Stomach (tissue), 9 donors: ENCODE measurements around the gene PRPS1. TPM values are rescaled to one million over a fixed set of nuclear protein-coding genes. Genes with fewer than 3 reads are reported as not detected.
"Not testable (repeated sequence)": the region's sequence is repeated elsewhere in the genome, so short reads cannot be mapped to it uniquely, and the experiment has no call there.

ENCODE experiments used
- DNase-seq, 2 donors: peaks; one replicate each; pipeline versions ENCODE4 v3.0.0 to v3.0.0-alpha.2; 2013 to 2019
- H3K27ac ChIP-seq, 5 donors: fragments of 200-600 bp in 4 of 5; sonication (generic) in 4 of 5; one replicate each; pipeline ENCODE4 v1.5.1; 2013 to 2019; ENCODE audit warnings: mild to moderate bottlenecking in 1 of 5, moderate library complexity in 1 of 5
- H3K27me3 ChIP-seq, 3 donors: fragments of 200-600 bp; sonication (generic); one replicate each; pipeline ENCODE4 v1.5.1; 2017 to 2019; ENCODE audit warnings: mixed run types in 1 of 3
- H3K36me3 ChIP-seq, 4 donors: fragments of 200-600 bp; sonication (generic); 1 replicate in 3 of 4; 2 replicates in 1 of 4; pipeline ENCODE4 v1.5.1; 2016 to 2019
- H3K4me1 ChIP-seq, 4 donors: fragments of 200-600 bp; sonication (generic); one replicate each; pipeline ENCODE4 v1.5.1; 2016 to 2019
- H3K4me3 ChIP-seq, 4 donors: fragments of 200-600 bp; sonication (generic) in 3 of 4; one replicate each; pipeline ENCODE4 v1.5.1; 2016 to 2019; ENCODE audit warnings: mild to moderate bottlenecking in 1 of 4
- H3K9me3 ChIP-seq, 4 donors: fragments of 200-600 bp; sonication (generic); one replicate each; pipeline ENCODE4 v1.5.1; 2016 to 2019
- EP300 ChIP-seq: sonication (generic); formaldehyde crosslinking; IDR thresholded peaks from one replicate; pipeline ENCODE4 v1.6.1; 2017; ENCODE audit warnings: antibody characterized with exemption
- POLR2A ChIP-seq, 4 donors: fragments of 450-650 bp; IDR thresholded peaks; one replicate each; pipeline ENCODE4 v1.6.1; 2016; ENCODE audit warnings: antibody characterized with exemption in 4 of 4, control low read depth in 2 of 4, mild to moderate bottlenecking in 1 of 4, moderate library complexity in 1 of 4
- POLR2AphosphoS5 ChIP-seq, 3 donors: sonication (generic); formaldehyde crosslinking; IDR thresholded peaks; one replicate each; pipeline ENCODE4 v1.6.1; 2016; ENCODE audit warnings: antibody characterized with exemption in 3 of 3
- WGBS, 5 donors: extraction: QIAGEN DNeasy Blood & Tissue Kit in 3 of 5; methylation state at CpG; one replicate each; pipeline versions ENCODE4 v1.1.5 to v1.1.7; 2013 to 2018; 5-methylcytosine and 5-hydroxymethylcytosine counted together
- intact Hi-C: fragments of 100-400 bp; cut with DNase I; formaldehyde crosslinking; loops from one replicate; pipeline ENCODE4 v1.15.1; 2023; ENCODE audit warnings: low total_unique reads
- polyA plus RNA-seq, 3 donors: library from polyadenylated mRNA; stranded (reverse); fragments of 200-250 nt; gene quantifications; one replicate each; pipeline ENCODE4 v1.2.3, GENCODE V29; 2013
- total RNA-seq, 5 donors: library from RNA; depleted of rRNA; stranded (reverse); fragments of >200 nt; gene quantifications; one replicate each; pipeline versions ENCODE4 v1.1.0 to v1.2.3, GENCODE V29; 2014 to 2016
- TF ChIP-seq, protein P1 (sequence below), 7 experiments: fragments of 450-650 bp in 4 of 7; fragments of 200-600 bp in 3 of 7; sonication (generic) in 3 of 7; IDR thresholded peaks; one replicate each; pipeline ENCODE4 v1.5.1; 2016 to 2019; ENCODE audit warnings: antibody characterized with exemption in 7 of 7, control low read depth in 2 of 7, mild to moderate bottlenecking in 1 of 7
- donor health status: healthy with polysubstance abuse.
- donor health status: Bipolar disorder and iron deficiency.
- donor health status: healthy.

Gene PRPS1
- total and polyA plus RNA-seq, 8 donors, result 1.2 to 46.4 (median 19.3) TPM

DNA sequence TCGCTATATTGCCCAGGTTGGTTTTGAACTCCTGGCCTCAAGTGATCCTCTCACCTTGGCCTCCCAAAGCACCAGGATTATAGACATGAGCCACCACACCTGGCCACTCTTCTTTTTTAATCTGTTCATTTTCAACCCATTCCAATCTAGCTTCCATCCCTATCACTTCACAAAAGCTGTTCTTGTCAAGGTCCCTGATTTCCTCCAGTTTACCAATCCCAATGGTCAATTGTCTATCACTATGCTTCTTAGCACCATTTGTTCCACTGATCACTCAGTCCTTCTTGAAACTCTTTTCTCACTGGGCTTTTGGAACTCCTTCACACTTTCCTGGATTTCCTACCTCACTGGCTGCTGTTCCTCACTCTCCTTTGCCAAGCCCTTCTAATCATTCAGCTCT lies 38.6 kb downstream of the PRPS1 start:
- no peak for TF ChIP-seq EP300
- TF ChIP-seq, protein P1, sequence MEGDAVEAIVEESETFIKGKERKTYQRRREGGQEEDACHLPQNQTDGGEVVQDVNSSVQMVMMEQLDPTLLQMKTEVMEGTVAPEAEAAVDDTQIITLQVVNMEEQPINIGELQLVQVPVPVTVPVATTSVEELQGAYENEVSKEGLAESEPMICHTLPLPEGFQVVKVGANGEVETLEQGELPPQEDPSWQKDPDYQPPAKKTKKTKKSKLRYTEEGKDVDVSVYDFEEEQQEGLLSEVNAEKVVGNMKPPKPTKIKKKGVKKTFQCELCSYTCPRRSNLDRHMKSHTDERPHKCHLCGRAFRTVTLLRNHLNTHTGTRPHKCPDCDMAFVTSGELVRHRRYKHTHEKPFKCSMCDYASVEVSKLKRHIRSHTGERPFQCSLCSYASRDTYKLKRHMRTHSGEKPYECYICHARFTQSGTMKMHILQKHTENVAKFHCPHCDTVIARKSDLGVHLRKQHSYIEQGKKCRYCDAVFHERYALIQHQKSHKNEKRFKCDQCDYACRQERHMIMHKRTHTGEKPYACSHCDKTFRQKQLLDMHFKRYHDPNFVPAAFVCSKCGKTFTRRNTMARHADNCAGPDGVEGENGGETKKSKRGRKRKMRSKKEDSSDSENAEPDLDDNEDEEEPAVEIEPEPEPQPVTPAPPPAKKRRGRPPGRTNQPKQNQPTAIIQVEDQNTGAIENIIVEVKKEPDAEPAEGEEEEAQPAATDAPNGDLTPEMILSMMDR (IDR thresholded peaks at IDR 0.05), result no peak
- TF ChIP-seq POLR2A (IDR thresholded peaks at IDR 0.05), result no peak
- no peak for TF ChIP-seq POLR2AphosphoS5 (IDR thresholded peaks at IDR 0.05)
- 81 to 100% (median 96%) methylated on average over 1 of the region's 1 CpG for WGBS, 5 donors
- Histone ChIP-seq H3K36me3 (peaks cover 0 to 4% (median 2%) of the 10 kb centered on the region in 4 donors), H3K27ac (no peak overlapping the region), H3K4me3 (no peak overlapping the region), H3K4me1 (peaks cover 0 to 15% (median 7%) of the 10 kb centered on the region in 4 donors), H3K27me3 (peaks cover 0 to 14% (median 0%) of the 10 kb centered on the region in 3 donors), H3K9me3 (no peaks in the 10 kb centered on the region)
- DNase-seq, result no peak
- intact Hi-C loops, result no loop called here

DNA sequence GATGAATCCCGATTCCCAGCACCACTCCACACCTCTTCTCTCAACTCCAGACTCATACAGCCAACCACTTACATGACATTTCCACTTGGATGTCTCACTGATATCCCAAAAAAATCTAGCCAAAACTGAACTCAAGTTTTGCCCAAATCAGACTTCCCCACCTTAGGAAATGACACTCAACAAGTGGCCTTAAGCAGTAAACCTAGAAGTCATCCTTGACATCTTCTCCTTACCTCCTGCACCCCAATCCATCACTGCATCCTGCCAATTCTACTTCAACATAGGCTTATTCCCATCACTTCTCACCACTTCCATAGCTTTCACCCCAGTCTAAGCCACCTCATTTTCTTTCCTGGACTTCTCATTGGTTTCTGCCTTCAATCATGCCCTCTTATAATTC lies 39.1 kb downstream of the PRPS1 start:
- no peak for TF ChIP-seq POLR2AphosphoS5 (IDR thresholded peaks at IDR 0.05)
- intact Hi-C loops, result no loop called here
- no peaks in the 10 kb centered on the region for H3K9me3 ChIP-seq
- H3K4me3 ChIP-seq, result no peak overlapping the region
- DNase-seq, result no peak
- peaks cover 0 to 4% (median 2%) of the 10 kb centered on the region in 4 donors for H3K36me3 ChIP-seq
- peaks cover 0 to 15% (median 7%) of the 10 kb centered on the region in 4 donors for H3K4me1 ChIP-seq
- WGBS, 5 donors, result 54 to 100% (median 80%) methylated on average over 1 of the region's 1 CpG
- H3K27me3 ChIP-seq, result peaks cover 0 to 14% (median 0%) of the 10 kb centered on the region in 3 donors
- H3K27ac ChIP-seq, result no peak overlapping the region

DNA sequence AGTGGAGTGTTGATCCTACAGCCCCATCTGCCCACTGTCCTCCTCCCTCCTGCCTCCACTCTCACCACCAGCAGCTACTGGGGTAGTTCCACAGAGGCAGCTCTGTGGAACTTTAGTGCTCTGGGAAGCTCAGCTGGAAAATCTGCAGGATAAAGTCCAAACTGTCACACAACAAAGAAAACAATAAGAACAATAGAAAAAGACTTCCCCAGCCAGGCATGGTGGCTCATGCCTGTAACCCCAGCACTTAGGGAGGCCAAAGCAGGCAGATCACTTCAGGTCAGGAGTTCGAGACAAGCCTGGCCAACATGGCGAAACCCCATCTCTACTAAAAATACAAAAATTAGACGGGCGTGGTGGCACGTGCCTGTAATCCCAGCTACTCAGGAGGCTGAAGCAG lies 40.4 kb downstream of the PRPS1 start:
- H3K36me3 ChIP-seq, intact Hi-C loops, H3K9me3 ChIP-seq, DNase-seq, H3K27ac ChIP-seq, H3K4me3 ChIP-seq: not testable (repeated sequence)
- Histone ChIP-seq H3K27me3 (peaks cover 0 to 14% (median 0%) of the 10 kb centered on the region in 3 donors), H3K4me1 (peaks cover 8 to 27% (median 15%) of the 10 kb centered on the region in 4 donors)
- 67 to 89% (median 75%) methylated on average over 5 of the region's 5 CpGs for whole genome bisulfite sequencing, 5 donors

DNA sequence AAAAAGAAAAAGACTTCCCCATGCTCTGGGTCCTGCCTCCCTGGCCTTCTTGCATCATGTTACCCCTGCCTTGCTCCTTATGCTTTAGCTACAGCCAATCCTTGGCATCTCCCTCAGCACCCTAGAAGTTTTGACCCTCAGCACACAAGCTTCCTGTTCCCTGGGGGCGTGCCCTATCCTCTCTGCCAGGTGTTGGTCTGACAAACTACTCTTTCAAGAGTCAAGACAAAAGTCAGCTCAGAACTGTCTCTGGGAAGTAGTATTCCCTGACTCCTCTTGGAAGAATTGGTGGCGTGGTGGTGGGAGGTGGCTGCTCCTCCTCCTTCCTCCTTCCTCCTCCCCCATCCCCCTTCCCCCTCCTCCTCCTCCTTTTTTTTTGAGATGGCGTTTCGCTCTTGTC lies 41.0 kb downstream of the PRPS1 start:
- intact Hi-C loops, result no loop called here
- Histone ChIP-seq H3K4me1 (peaks cover 10 to 32% (median 21%) of the 10 kb centered on the region in 4 donors), H3K4me3 (no peak overlapping the region), H3K27me3 (peaks cover 0 to 15% (median 0%) of the 10 kb centered on the region in 3 donors), H3K27ac (no peak overlapping the region), H3K36me3 (peaks cover 0 to under 1% (median 0%) of the 10 kb centered on the region in 4 donors), H3K9me3 (no peaks in the 10 kb centered on the region)
- no peak for TF ChIP-seq EP300
- TF ChIP-seq, protein P1 (IDR thresholded peaks at IDR 0.05), result no peak
- no peak for TF ChIP-seq POLR2A (IDR thresholded peaks at IDR 0.05)
- no peak for TF ChIP-seq POLR2AphosphoS5 (IDR thresholded peaks at IDR 0.05)
- no peak for DNase-seq
- 56 to 100% (median 60%) methylated on average over 3 to 4 of the region's 4 CpGs for WGBS, 5 donors

DNA sequence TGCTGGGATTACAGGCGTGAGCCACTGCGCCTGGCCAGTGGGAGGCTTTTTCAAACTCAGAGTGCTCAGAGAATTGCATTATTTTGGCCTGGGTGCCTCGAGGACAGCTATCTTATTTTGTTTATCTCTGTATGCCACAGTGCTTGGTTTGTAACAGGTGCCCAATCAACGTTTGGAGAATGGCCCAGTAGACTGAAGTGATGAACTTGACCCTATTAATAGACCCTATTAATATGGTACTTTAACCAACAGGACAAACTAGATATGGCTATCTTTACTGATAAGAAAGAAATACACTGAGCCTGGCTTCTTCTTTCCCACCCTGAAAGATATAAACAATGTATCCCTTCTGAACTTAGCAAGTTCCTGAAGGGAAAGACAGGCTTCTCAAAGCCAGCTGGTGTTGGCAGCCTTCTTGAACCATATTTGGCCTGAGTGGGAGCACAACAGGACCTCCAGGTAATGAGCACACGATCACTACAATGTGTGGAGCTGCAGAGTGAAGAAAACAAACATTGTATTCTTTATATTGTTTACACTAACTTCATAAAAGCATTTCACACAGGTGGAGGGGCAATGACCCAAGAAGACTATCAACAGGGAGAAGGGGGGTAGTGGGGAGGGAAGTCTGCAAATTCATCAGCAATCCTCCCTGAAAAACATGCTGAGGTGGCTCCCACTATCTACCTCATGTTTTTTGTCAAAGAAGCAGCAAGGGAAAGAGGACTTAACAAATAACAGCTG lies 41.7 kb downstream of the PRPS1 start:
- Histone ChIP-seq H3K9me3 (no peaks in the 10 kb centered on the region), H3K36me3 (no peaks in the 10 kb centered on the region), H3K4me1 (peaks cover 10 to 40% (median 25%) of the 10 kb centered on the region in 4 donors), H3K27me3 (peaks cover 0 to 18% (median 0%) of the 10 kb centered on the region in 3 donors), H3K27ac (no peak overlapping the region), H3K4me3 (no peak overlapping the region)
- intact Hi-C loops, result no loop called here
- WGBS, 5 donors, result 28 to 51% (median 37%) methylated on average over 5 of the region's 5 CpGs
- DNase-seq, result no peak
- TF ChIP-seq EP300 (no peak), POLR2A (IDR thresholded peaks at IDR 0.05) (no peak), POLR2AphosphoS5 (IDR thresholded peaks at IDR 0.05) (no peak)
- TF ChIP-seq, protein P1 (IDR thresholded peaks at IDR 0.05), result no peak

DNA sequence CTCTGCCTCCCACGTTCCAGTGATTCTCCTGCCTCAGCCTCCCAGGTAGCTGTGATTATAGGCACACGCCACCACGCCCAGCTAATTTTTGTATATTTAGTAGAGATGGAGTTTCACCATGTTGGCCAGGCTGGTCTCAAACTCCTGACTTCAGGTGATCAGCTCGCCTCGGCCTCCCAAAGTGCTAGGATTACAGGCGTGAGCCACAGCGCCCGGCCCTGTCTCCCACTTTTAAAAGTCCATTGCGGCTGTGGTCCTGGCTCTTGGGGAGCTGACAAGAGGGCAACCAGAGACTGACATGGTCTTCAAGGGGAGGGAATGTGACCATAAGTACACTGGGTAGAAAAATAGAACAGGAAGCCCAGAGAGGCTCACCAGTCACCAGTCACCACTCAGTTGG lies 42.9 kb downstream of the PRPS1 start:
- DNase-seq, intact Hi-C loops, H3K9me3 ChIP-seq, H3K36me3 ChIP-seq, H3K27ac ChIP-seq, H3K4me3 ChIP-seq: not testable (repeated sequence)
- H3K4me1 ChIP-seq, result peaks cover 10 to 42% (median 31%) of the 10 kb centered on the region in 4 donors
- peaks cover 0 to 18% (median 0%) of the 10 kb centered on the region in 3 donors for H3K27me3 ChIP-seq
- 82 to 93% (median 89%) methylated on average over 6 to 9 of the region's 9 CpGs for WGBS, 5 donors
